OCI-LY7 (cell line): ENCODE data around the gene RALGAPA2. TPM values are rescaled to one million over a fixed set of nuclear protein-coding genes. Genes with fewer than 3 reads are reported as not detected.

Experiments
- BruUV-seq: library from RNA; stranded (reverse); fragments of 400-500 nt; replicated peaks from 2 replicates; lab custom pipeline; 2021; lab: Mats Ljungman, UMichigan
- CTCF ChIA-PET: fragments of 300-600 bp; sonication (Branson Sonifier 250); formaldehyde crosslinking; loops from one replicate; lab custom pipeline; 2022; ENCODE audit warnings: antibody characterized with exemption; ENCODE audit not compliant: unreplicated experiment; lab: Charles Lee
- POLR2A ChIA-PET: fragments of 300-600 bp; sonication (Branson Sonifier 250); formaldehyde crosslinking; loops from one replicate; lab custom pipeline; 2022; ENCODE audit warnings: antibody characterized with exemption; lab: Charles Lee
- DNase-seq: peaks from one replicate; pipeline ENCODE4 v3.0.0-alpha.2; 2015; ENCODE audit warnings: low spot score
- H2AFZ ChIP-seq: fragments of 200-600 bp; sonication (generic), shearing (Covaris generic); 2 replicates; pipeline ENCODE4 v1.6.1; 2014; ENCODE audit warnings: mild to moderate bottlenecking, antibody characterized with exemption, low read length, moderate library complexity
- H3K27ac ChIP-seq: fragments of 200-600 bp; sonication (generic); 2 replicates; pipeline ENCODE4 v1.5.1; 2014; ENCODE audit warnings: mixed run types, low read depth, mild to moderate bottlenecking, moderate library complexity, low read length, inconsistent platforms; ENCODE audit not compliant: poor library complexity, severe bottlenecking
- H3K36me3 ChIP-seq: fragments of 200-600 bp; sonication (generic); 2 replicates; pipeline ENCODE4 v1.6.1; 2014; ENCODE audit warnings: mild to moderate bottlenecking, antibody characterized with exemption, low read length, moderate library complexity, mixed read lengths; ENCODE audit not compliant: insufficient read depth
- H3K4me1 ChIP-seq: fragments of 200-600 bp; sonication (generic); 2 replicates; pipeline ENCODE4 v1.5.1; 2014; ENCODE audit warnings: mild to moderate bottlenecking, low read length; ENCODE audit not compliant: insufficient read depth, poor library complexity, severe bottlenecking
- H3K4me2 ChIP-seq: fragments of 200-600 bp; sonication (generic); 2 replicates; pipeline ENCODE4 v1.6.1; 2014; ENCODE audit warnings: mild to moderate bottlenecking, low read length
- H3K4me3 ChIP-seq: fragments of 200-600 bp; sonication (generic); 2 replicates; pipeline ENCODE4 v1.5.1; 2014; ENCODE audit warnings: mild to moderate bottlenecking, low read depth, low read length; ENCODE audit not compliant: poor library complexity, severe bottlenecking
- H3K79me2 ChIP-seq: fragments of 200-600 bp; sonication (generic); 2 replicates; pipeline ENCODE4 v1.6.1; 2016; ENCODE audit warnings: low read depth, mild to moderate bottlenecking, low read length, moderate library complexity, mixed read lengths; ENCODE audit not compliant: insufficient read depth
- H3K9me2 ChIP-seq: fragments of 200-600 bp; sonication (generic); 2 replicates; pipeline ENCODE4 v1.6.1; 2016; ENCODE audit warnings: mild to moderate bottlenecking, low read length, mixed read lengths; ENCODE audit not compliant: insufficient read depth
- H3K9me3 ChIP-seq: fragments of 200-600 bp; sonication (generic); 2 replicates; pipeline ENCODE4 v1.6.1; 2014; ENCODE audit warnings: mild to moderate bottlenecking, mixed run types, low read length, mixed read lengths
- H4K20me1 ChIP-seq: fragments of 200-600 bp; sonication (generic); 2 replicates; pipeline ENCODE4 v1.6.1; 2014; ENCODE audit warnings: mild to moderate bottlenecking, antibody characterized with exemption, low read length, moderate library complexity, mixed read lengths; ENCODE audit not compliant: insufficient read depth
- CTCF ChIP-seq: fragments of 200-600 bp; sonication (generic); conservative IDR thresholded peaks from 2 replicates; pipeline ENCODE4 v1.5.1; 2014; ENCODE audit warnings: mild to moderate bottlenecking, antibody characterized with exemption, low read length, moderate library complexity, mixed read lengths
- EZH2phosphoT487 ChIP-seq: fragments of 200-600 bp; sonication (generic); IDR thresholded peaks from 2 replicates; pipeline ENCODE4 v1.6.1; 2018; ENCODE audit warnings: low read depth, borderline replicate concordance, mild to moderate bottlenecking, mixed run types, antibody characterized with exemption, low read length, moderate library complexity, mixed read lengths
- intact Hi-C: fragments of 100-400 bp; cut with micrococcal nuclease; formaldehyde crosslinking; loops from one replicate; pipeline ENCODE4 v1.10.0; 2022; ENCODE audit not compliant: unreplicated experiment
- total RNA-seq, 2 experiments: library from RNA; depleted of rRNA in 1 of 2; stranded (reverse); fragments of >200 nt in 1 of 2; shearing (Covaris generic) in 1 of 2; gene quantifications; 2 replicates each; pipeline ENCODE4 v1.2.3, GENCODE V29; 2014 to 2022

The RALGAPA2 gene
- total RNA-seq, 2 experiments from 2014 or later = 9.1 to 17.8 TPM

GRCh38 chr20:20759132-20759531, 46.7 kb upstream of the RALGAPA2 start:
- no peak overlapping the region for H3K27ac ChIP-seq
- POLR2A ChIA-PET = no interaction called here

DNA sequence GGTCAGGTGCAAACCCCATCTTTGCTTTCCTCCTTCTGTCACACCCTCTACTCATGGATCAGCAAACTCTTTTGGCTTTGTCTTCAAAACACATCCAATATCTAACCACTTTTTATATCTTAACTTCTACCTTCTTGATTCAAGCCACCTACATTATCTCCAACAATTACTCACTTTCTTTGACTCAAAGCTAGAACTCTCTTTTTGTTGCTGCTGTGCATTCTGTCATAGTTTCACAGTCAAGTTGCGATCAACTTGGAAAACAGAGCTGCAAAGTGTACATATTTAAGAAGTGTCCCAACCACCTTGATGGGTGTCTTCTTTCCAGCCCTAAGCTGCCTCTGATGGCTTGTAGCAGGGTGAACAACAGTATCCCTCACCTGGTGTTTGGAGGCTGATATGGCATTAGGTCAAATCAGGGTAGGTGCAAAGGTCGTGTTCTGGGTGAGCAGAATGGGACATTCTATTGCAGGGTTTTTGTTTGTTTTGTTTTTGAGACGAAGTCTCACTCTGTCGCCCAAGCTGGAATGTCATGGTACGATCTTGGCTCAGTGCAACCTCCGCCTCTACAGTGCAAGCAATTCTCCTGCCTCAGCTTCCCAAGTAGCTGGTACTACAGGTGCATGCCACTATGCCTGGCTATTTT, 43.4 kb upstream of the RALGAPA2 start:
- no peak for DNase-seq
- no peaks in the 10 kb centered on the region for H3K9me2 ChIP-seq
- no peaks in the 10 kb centered on the region for H3K79me2 ChIP-seq
- no peaks in the 10 kb centered on the region for H3K36me3 ChIP-seq
- POLR2A ChIA-PET = interaction anchor here (1.2 kb wide), 1 partner anchor 68 kb away, joined by 3 read pairs; no protein-coding TSS in a partner anchor
- CTCF ChIA-PET = no interaction called here
- TF ChIP-seq CTCF (no peak), EZH2phosphoT487 (no peak)
- intact Hi-C loops = no loop called here
- no peak overlapping the region for H3K4me2 ChIP-seq
- H3K9me3 ChIP-seq = no peaks in the 10 kb centered on the region
- H3K4me1 ChIP-seq = no peaks in the 10 kb centered on the region
- no peak overlapping the region for H2AFZ ChIP-seq
- H3K4me3 ChIP-seq = no peak overlapping the region
- no peak overlapping the region for H3K27ac ChIP-seq
- no TSS peak for BruUV-seq
- H4K20me1 ChIP-seq = no peaks in the 10 kb centered on the region

More at GRCh38 chr20:20759132-20759531, 46.7 kb upstream of the RALGAPA2 start:
- no TSS peak for BruUV-seq
- Histone ChIP-seq H2AFZ (no peak overlapping the region), H3K36me3 (no peaks in the 10 kb centered on the region), H3K9me2 (no peaks in the 10 kb centered on the region), H3K4me3 (no peak overlapping the region), H4K20me1 (no peaks in the 10 kb centered on the region), H3K4me1 (no peaks in the 10 kb centered on the region), H3K9me3 (no peaks in the 10 kb centered on the region), H3K79me2 (no peaks in the 10 kb centered on the region), H3K4me2 (no peak overlapping the region)
- CTCF ChIA-PET = no interaction called here
- TF ChIP-seq CTCF (no peak), EZH2phosphoT487 (no peak)
- intact Hi-C loops = no loop called here
- no peak for DNase-seq

DNA sequence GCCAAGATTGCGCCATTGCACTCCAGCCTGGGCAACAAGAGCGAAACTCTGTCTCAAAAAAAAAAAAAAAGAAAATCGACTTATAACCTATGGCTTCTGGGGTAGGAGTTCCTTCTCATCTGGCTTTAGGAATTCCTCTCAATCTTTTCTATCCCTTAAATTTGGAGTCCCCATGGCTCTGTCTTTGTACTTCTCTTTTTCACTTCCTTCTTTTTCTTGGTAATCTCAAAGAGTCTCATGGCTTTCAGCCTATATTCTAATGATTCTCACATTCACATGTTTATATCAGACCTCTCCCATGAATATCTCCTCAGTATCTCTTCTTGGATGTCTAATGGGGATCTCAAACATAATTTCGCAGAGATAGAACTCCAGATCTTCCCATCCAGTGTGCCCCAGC, 42.8 kb upstream of the RALGAPA2 start:
- Histone ChIP-seq H3K9me3 (no peaks in the 10 kb centered on the region), H3K4me3 (no peak overlapping the region), H3K4me2 (no peak overlapping the region), H3K27ac (no peak overlapping the region), H3K36me3 (no peaks in the 10 kb centered on the region), H3K79me2 (no peaks in the 10 kb centered on the region), H3K9me2 (no peaks in the 10 kb centered on the region), H3K4me1 (no peaks in the 10 kb centered on the region), H2AFZ (no peak overlapping the region), H4K20me1 (no peaks in the 10 kb centered on the region)
- ChIA-PET POLR2A (no interaction called here), CTCF (no interaction called here)
- BruUV-seq = no TSS peak
- no peak for DNase-seq
- no peak for TF ChIP-seq EZH2phosphoT487
- no peak for TF ChIP-seq CTCF
- intact Hi-C loops = no loop called here
